ENCODE measurements around the gene CTDSPL. TPM values are rescaled to one million over a fixed set of nuclear protein-coding genes. Genes with fewer than 3 reads are reported as not detected.

Gene CTDSPL
- total and polyA plus RNA-seq, 10 of the 15 experiments (the other 5 are each of a cell fraction or from before 2014, with no cell fraction given) = 0.05 to 0.51 (median 0.18) TPM; not detected in 6

GRCh38 chr3:37968199-37968598 lies 106.5 kb downstream of the CTDSPL start:
- Histone ChIP-seq H3K36me3 (ENCODE audit: control insufficient read depth in 2 of 2, insufficient read depth in 2 of 2, low read length in 1 of 2) (no peaks in the 10 kb centered on the region), H3K4me2 (ENCODE audit: control insufficient read depth, insufficient read depth) (no peak overlapping the region), H4K20me1 (ENCODE audit: control insufficient read depth, insufficient read depth) (no peaks in the 10 kb centered on the region), H3K27me3 (replicated peaks in 1 of 2; ENCODE audit: control insufficient read depth in 2 of 2, insufficient read depth in 2 of 2, low read length in 1 of 2) (no peaks in the 10 kb centered on the region), H3K9ac (ENCODE audit: control insufficient read depth, insufficient read depth, low read length) (no peak overlapping the region), H3K4me3 (no peak overlapping the region), H3K9me3 (replicated peaks; ENCODE audit: control insufficient read depth, insufficient read depth, low read length) (no peaks in the 10 kb centered on the region), H3K4me1 (ENCODE audit: control insufficient read depth, insufficient read depth, low read length) (no peaks in the 10 kb centered on the region), H3K27ac (ENCODE audit: control insufficient read depth, insufficient read depth) (no peak overlapping the region), H3K79me2 (ENCODE audit: control insufficient read depth, insufficient read depth, low read length) (no peaks in the 10 kb centered on the region), H2AFZ (ENCODE audit: control insufficient read depth, low read depth, low read length) (no peak overlapping the region)
- BruUV-seq (replicated peaks) = no TSS peak
- POLR2A ChIA-PET = interaction anchor here (0.9 kb wide), 1 partner anchor 71 kb away, joined by 3 read pairs; no protein-coding TSS in a partner anchor
- intact Hi-C loops (cut with micrococcal nuclease; ENCODE audit: unreplicated experiment) = no loop called here
- RAD21 ChIA-PET (ENCODE audit: unreplicated experiment) = interaction anchor here (0.8 to 7.4 kb wide), 4 partner anchors 34 to 115 kb away, joined by 3 to 111 read pairs (median 4); no protein-coding TSS in a partner anchor
- WGBS (ENCODE audit: insufficient coverage, insufficient replicate concordance, low lambda C conversion rate, missing lambda C conversion rate) = 51% methylated on average over 9 of the region's 9 CpGs
- in situ Hi-C loops (cut with MboI) = no loop called here
- DNase-seq (ENCODE audit: low read depth, low spot score) (no peak), FAIRE-seq (no peak), ATAC-seq (no peak)
- SMC1A ChIA-PET (ENCODE audit: uncharacterized antibody, unreplicated experiment) = interaction anchor here (0.7 to 1.9 kb wide), 9 partner anchors 8 to 420 kb away, joined by 3 to 9 read pairs (median 4); no protein-coding TSS in a partner anchor
- TF ChIP-seq E2F4 (IDR thresholded peaks at IDR 0.05; ENCODE audit: low read depth, low read length) (no peak), BACH1 (IDR thresholded peaks at IDR 0.05; ENCODE audit: borderline replicate concordance) (no peak), SKIL (IDR thresholded peaks at IDR 0.05; ENCODE audit: low read depth, poor library complexity, severe bottlenecking) (no peak), ZNF274 (IDR thresholded peaks at IDR 0.05; ENCODE audit: insufficient read depth, insufficient read length) (no peak), PAX8 (IDR thresholded peaks at IDR 0.05) (no peak), HDGF (IDR thresholded peaks at IDR 0.05) (no peak), POLR2A (IDR thresholded peaks at IDR 0.05; ENCODE audit: low read depth, low read length) (no peak), ETV6 (conservative IDR thresholded peaks at IDR 0.05 in 1 of 2, IDR thresholded peaks at IDR 0.05 in 1 of 2; ENCODE audit: borderline replicate concordance in 1 of 2, low read depth in 1 of 2) (no peak), USF2 (IDR thresholded peaks at IDR 0.05; ENCODE audit: borderline replicate concordance, low read depth, low read length) (no peak), NR2C2 (IDR thresholded peaks at IDR 0.05; ENCODE audit: borderline replicate concordance, control insufficient read depth, insufficient read length, low read depth) (no peak), ZNF207 (IDR thresholded peaks at IDR 0.05; ENCODE audit: borderline replicate concordance) (no peak), RFX5 (IDR thresholded peaks at IDR 0.05; ENCODE audit: low read depth, low read length) (no peak), ESRRA (IDR thresholded peaks at IDR 0.05; ENCODE audit: low read length) (no peak), JUNB (IDR thresholded peaks at IDR 0.05) (no peak), FOXM1 (IDR thresholded peaks at IDR 0.05; ENCODE audit: low read depth, low read length) (no peak)
- CTCF ChIA-PET = interaction anchor here (0.6 to 5.5 kb wide), 21 partner anchors 9 to 213 kb away, joined by 3 to 41 read pairs (median 5); no protein-coding TSS in a partner anchor

Measured in GM12878 (cell line).